ENCODE measurements around the gene DNMT1.

DNA sequence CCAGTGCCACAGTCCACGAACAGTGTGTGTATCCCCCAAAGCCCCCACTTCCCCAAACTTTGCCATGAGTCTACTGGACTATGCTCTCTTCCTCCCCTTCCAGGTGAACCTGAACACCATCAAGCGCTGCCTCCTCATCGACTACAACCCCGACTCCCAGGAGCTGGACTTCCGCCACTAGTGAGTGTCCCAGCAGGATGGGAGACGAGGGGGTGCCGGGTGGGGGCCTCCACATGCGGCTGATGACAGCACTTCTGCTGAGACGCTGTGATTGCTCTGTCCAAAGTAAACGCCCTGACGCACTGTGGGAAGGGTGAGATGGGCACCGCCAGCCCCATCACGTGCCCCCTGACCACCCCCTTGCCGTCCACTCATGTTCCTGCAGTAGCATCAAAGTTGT lies 85.2 kb downstream of the DNMT1 start:
- TF ChIP-seq, protein P1, sequence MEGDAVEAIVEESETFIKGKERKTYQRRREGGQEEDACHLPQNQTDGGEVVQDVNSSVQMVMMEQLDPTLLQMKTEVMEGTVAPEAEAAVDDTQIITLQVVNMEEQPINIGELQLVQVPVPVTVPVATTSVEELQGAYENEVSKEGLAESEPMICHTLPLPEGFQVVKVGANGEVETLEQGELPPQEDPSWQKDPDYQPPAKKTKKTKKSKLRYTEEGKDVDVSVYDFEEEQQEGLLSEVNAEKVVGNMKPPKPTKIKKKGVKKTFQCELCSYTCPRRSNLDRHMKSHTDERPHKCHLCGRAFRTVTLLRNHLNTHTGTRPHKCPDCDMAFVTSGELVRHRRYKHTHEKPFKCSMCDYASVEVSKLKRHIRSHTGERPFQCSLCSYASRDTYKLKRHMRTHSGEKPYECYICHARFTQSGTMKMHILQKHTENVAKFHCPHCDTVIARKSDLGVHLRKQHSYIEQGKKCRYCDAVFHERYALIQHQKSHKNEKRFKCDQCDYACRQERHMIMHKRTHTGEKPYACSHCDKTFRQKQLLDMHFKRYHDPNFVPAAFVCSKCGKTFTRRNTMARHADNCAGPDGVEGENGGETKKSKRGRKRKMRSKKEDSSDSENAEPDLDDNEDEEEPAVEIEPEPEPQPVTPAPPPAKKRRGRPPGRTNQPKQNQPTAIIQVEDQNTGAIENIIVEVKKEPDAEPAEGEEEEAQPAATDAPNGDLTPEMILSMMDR (IDR thresholded peaks at IDR 0.05), result no peak
- TF ChIP-seq POLR2A (IDR thresholded peaks at IDR 0.05), result no peak
